HUES6 (cell line): Measurements from ENCODE around the gene ARHGAP42.

Experiments used
- H3K27ac ChIP-seq: 2 replicates; pipeline ENCODE4 v1.7.0; 2013; ENCODE audit warnings: low read depth, mild to moderate bottlenecking, low read length, inconsistent platforms
- H3K27me3 ChIP-seq: 2 replicates; pipeline ENCODE4 v1.6.1; 2013; ENCODE audit warnings: low read length; ENCODE audit not compliant: control insufficient read depth, insufficient read depth
- H3K36me3 ChIP-seq: 2 replicates; pipeline ENCODE4 v1.6.1; 2013; ENCODE audit warnings: low read length; ENCODE audit not compliant: control insufficient read depth, insufficient read depth
- H3K4me1 ChIP-seq: 2 replicates; pipeline ENCODE4 v1.6.1; 2013; ENCODE audit warnings: low read length; ENCODE audit not compliant: control insufficient read depth, insufficient read depth
- H3K4me3 ChIP-seq: 2 replicates; pipeline ENCODE4 v1.5.1; 2013; ENCODE audit warnings: low read depth, low read length
- H3K9ac ChIP-seq: one replicate; pipeline ENCODE4 v1.6.1; 2013; ENCODE audit warnings: mild to moderate bottlenecking, low read length
- H3K9me3 ChIP-seq: 2 replicates; pipeline ENCODE4 v1.6.1; 2013; ENCODE audit warnings: low read depth, low read length; ENCODE audit not compliant: control insufficient read depth, insufficient read depth

The ARHGAP42 gene

DNA sequence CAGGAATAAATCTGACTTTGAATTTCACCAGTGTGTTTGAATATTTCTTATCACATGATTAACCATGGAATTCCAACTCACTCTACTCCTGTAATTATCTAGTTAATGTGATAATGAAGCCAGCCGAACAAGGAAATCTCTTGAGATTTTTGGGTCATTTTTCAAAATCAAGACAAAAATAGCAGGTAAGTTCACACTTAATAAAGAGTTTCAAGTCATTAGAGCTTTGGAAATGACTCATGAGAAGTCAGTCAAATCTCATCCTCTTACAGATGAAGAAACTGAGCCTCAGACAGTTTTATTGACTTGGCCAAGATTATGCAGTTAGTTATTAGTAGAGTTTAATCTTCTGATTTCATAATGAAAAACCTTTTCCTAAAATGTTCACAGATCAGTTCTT lies 148.8 kb downstream of the ARHGAP42 start:
- Histone ChIP-seq H3K4me1 (peaks cover 24% of the 10 kb centered on the region), H3K36me3 (no peaks in the 10 kb centered on the region), H3K4me3 (no peak overlapping the region), H3K9me3 (no peaks in the 10 kb centered on the region), H3K9ac (no peak overlapping the region), H3K27ac (no peak overlapping the region), H3K27me3 (no peaks in the 10 kb centered on the region)

DNA sequence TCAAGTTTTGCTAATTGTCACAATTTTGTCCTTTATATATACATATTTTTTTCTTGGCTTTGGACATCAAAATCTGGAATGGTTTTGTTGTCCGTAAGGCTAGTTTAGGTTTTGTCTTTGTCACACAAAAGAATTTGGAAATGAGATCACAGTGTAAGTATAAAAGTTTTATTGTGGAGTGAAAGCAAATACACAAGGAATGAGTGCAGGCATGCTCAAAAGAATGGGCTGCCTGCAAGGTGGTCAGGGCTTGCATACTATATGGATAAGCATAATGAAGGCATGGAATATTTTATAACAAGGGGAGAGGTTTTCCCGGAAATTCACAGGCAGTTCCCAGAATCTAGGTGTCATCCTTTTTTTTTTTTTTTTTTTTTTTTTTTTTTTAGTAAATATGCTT lies 150.2 kb downstream of the ARHGAP42 start:
- Histone ChIP-seq H3K4me3 (no peak overlapping the region), H3K27ac (no peak overlapping the region), H3K9me3 (no peaks in the 10 kb centered on the region), H3K36me3 (no peaks in the 10 kb centered on the region), H3K9ac (no peak overlapping the region), H3K4me1 (peaks cover 11% of the 10 kb centered on the region; the same call in 1 of the 2 replicates), H3K27me3 (no peaks in the 10 kb centered on the region)

DNA sequence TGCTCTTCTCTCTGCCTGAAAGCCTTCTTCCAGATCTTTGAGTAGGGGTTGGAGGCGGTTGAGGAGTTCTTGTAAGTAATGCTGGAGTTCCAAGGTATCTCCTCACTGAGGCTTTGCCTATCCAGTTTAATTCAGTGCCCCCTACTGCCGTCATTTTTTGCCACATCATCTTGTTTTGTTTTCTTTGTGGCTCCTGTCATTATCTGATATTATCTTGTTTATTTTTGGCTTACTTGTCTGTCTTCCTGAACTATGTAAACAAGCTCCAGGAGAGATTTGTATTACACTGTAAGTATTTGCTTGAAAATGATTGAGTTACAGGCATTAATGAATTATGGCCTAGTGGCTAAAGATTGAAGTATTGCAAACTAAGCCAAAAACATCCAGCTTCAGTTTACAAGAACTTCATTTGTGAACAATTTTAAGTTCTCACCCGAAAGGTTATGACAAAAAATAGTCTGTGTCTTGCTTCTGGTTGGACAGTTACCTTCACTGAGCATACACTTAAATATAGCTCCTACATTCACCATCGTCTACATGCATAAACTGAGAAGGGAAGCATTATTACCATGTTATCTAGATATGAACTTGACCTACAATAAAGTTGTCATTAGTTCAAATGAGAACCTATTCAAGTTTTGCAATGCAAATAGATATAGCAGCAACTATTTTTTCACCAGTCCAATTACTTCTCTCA lies 154.8 kb downstream of the ARHGAP42 start:
- no peaks in the 10 kb centered on the region for H3K36me3 ChIP-seq
- no peak overlapping the region for H3K4me3 ChIP-seq
- no peaks in the 10 kb centered on the region for H3K9me3 ChIP-seq
- H3K9ac ChIP-seq: no peak overlapping the region
- no peaks in the 10 kb centered on the region for H3K27me3 ChIP-seq
- H3K27ac ChIP-seq: no peak overlapping the region
- peaks cover 11% of the 10 kb centered on the region; the same call in 1 of the 2 replicates for H3K4me1 ChIP-seq

DNA sequence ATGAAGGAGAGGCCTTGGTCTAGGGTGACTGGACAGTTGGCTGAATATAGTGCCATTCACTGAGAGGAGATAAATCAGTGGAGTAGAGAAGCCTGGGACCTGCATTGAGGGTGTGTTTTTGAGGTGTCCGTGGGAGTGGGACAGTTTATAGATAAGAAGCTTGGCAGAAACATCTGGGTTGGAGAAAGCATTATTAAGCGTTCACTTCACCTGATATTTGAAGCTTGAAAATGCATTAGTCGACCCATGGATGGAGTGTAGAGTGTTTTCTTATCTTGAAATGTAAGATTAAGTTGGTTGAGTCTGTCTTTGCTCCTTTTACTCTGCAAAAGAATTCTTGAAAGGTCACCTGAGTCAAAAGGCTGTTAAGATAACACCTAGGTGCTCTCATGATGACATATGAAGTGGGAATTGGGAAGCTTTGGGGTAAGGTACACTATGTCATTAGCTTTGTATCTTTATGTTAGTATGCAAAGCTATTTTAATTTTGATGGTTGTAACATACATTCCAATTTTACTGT lies 160.7 kb downstream of the ARHGAP42 start:
- Histone ChIP-seq H3K4me3 (no peak overlapping the region), H3K27me3 (no peaks in the 10 kb centered on the region), H3K9ac (no peak overlapping the region), H3K9me3 (no peaks in the 10 kb centered on the region), H3K4me1 (peaks cover 4% of the 10 kb centered on the region; the same call in 1 of the 2 replicates), H3K27ac (no peak overlapping the region), H3K36me3 (no peaks in the 10 kb centered on the region)

DNA sequence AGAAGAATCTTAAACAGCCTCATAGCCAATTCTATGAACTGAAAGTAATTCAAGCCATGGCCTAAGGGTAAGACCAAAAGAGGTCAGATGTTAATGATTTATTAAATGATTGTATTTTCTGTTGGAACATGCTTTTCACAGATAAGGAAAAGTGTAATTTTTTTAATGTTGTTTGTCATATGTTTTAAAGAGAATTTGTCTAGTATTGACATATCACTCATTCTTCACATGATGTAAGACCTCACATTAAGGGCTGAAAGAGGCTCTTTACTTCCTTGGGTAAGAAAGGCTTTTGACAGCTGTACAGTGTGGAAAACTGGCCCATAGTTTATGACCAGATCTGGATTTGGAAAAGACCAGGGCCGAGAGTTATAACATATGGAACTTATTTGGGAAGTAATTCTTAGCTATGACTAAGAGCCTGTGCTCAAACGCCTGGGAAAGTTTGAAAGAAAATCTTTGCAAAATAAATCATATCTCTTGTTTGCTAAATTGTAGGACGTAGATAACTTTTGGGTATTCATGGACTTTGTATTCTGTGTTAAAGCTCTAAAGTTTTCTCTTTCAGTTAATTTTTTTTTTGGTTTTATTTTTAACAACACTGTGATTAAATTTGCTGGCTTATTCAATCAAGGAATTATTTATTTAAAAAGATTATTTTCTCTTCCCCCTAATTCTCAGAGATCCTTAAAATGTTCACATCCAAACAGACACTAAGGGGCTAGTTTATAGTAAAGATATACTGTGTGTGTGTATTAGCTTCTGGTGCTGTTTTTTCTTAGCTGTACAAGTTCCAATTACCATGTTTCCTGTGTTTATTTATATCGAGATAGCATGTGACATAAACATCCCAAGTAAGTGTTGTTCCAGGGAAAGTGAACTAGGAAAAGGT lies 162.2 kb downstream of the ARHGAP42 start:
- Histone ChIP-seq H3K4me3 (no peak overlapping the region), H3K9me3 (no peaks in the 10 kb centered on the region), H3K27me3 (no peaks in the 10 kb centered on the region), H3K9ac (no peak overlapping the region), H3K36me3 (no peaks in the 10 kb centered on the region), H3K27ac (no peak overlapping the region), H3K4me1 (peaks cover 4% of the 10 kb centered on the region; the same call in 1 of the 2 replicates)

DNA sequence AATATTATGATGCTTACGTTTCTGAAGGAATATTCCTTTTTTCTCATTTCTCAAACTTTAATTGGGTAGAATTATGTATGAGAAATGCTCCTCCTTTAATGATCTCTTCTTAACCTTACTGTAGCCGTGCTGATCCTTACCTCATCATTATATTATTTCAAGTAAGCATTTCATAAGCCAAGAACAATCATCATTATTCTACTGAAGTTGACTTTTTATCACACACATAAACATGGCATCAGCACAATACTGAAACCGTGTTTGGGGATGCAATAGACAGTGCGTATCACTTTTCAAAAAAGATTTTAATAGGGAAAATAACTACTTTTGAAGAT lies 162.8 kb downstream of the ARHGAP42 start:
- H3K4me3 ChIP-seq: no peak overlapping the region
- no peaks in the 10 kb centered on the region for H3K27me3 ChIP-seq
- no peaks in the 10 kb centered on the region for H3K9me3 ChIP-seq
- no peaks in the 10 kb centered on the region for H3K36me3 ChIP-seq
- no peak overlapping the region for H3K27ac ChIP-seq
- H3K4me1 ChIP-seq: peaks cover 4% of the 10 kb centered on the region; the same call in 1 of the 2 replicates
- H3K9ac ChIP-seq: no peak overlapping the region

DNA sequence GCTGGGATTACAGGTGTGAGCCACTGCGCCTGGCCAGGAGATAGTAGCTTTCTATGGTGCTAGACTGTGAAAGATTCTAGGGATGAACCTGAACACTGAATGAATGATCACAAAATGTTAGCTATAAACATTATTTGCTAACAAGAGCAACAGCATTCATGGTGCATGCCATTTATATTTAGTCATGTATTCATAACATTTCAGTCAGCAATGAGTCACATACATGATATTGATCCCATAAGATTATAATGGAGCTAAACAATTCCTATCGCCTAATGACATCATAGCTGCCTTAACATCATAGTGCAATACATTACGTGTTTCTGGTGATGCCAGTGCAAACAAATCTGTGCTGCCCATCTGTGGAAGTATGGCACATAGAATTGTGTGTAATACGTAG lies 164.1 kb downstream of the ARHGAP42 start:
- Histone ChIP-seq H3K27ac (no peak overlapping the region), H3K27me3 (no peaks in the 10 kb centered on the region), H3K4me3 (no peak overlapping the region), H3K36me3 (no peaks in the 10 kb centered on the region), H3K9me3 (no peaks in the 10 kb centered on the region), H3K4me1 (peaks cover 10% of the 10 kb centered on the region), H3K9ac (no peak overlapping the region)

DNA sequence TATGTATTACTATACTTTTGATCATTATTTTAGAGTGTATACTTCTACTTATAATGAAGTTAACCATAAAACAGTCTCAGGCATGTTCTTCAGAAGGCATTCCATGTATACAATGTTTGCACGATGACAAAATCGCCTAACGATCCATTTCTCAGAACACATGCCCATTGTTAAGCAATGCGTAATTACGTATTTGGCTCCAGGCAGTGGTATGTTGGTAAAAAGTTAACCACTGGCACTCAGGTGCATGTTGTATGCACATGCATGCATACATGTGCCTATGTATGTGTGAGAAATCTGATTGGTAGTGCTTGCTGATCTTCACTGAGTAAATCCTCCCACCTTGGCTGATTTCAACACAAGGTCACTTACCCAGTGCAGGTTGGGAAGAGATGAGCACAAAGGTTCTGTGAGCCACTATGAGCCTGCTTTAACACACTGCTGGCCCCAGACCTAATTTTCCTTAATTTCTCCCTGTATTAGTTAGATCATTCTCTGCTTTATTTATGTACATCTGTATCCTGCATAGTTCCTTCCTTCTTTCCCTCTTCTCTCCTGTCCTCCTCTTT lies 164.6 kb downstream of the ARHGAP42 start:
- Histone ChIP-seq H3K36me3 (no peaks in the 10 kb centered on the region), H3K4me3 (no peak overlapping the region), H3K9ac (no peak overlapping the region)

DNA sequence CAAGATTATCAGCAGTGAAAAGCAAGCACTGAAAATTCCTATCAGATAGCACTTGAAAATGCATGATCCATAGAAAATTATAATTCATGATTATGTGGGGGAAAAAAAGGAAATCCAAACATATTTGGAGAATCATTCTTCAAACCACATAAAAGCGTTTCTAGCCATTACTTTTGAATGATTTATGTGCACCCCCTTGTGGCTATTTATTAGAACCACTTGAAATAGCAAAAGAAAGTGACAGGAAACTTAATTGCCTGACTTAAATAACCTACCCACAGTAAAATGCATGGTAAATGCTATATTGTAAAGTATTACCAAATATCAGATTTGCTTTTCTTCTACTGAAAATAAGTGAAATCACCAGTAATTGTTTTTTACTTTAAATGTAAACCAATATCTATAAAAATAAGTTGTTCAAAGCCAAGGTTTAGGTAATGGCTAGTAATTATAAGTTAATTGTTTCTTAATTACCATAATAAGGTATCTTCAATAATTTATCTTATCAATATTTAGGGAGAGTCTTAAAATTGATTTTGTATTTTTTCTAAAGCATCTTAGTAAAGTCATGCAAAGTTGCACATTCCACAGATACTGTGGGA lies 168.5 kb downstream of the ARHGAP42 start:
- Histone ChIP-seq H3K27me3 (no peaks in the 10 kb centered on the region), H3K36me3 (no peaks in the 10 kb centered on the region), H3K27ac (no peak overlapping the region), H3K4me1 (peaks cover 33% of the 10 kb centered on the region), H3K9ac (no peak overlapping the region), H3K4me3 (no peak overlapping the region), H3K9me3 (no peaks in the 10 kb centered on the region)

More for the DNA sequence above, 164.6 kb downstream of the ARHGAP42 start:
- no peaks in the 10 kb centered on the region for H3K9me3 ChIP-seq
- H3K4me1 ChIP-seq: peaks cover 13% of the 10 kb centered on the region
- no peak overlapping the region for H3K27ac ChIP-seq
- H3K27me3 ChIP-seq: no peaks in the 10 kb centered on the region

DNA sequence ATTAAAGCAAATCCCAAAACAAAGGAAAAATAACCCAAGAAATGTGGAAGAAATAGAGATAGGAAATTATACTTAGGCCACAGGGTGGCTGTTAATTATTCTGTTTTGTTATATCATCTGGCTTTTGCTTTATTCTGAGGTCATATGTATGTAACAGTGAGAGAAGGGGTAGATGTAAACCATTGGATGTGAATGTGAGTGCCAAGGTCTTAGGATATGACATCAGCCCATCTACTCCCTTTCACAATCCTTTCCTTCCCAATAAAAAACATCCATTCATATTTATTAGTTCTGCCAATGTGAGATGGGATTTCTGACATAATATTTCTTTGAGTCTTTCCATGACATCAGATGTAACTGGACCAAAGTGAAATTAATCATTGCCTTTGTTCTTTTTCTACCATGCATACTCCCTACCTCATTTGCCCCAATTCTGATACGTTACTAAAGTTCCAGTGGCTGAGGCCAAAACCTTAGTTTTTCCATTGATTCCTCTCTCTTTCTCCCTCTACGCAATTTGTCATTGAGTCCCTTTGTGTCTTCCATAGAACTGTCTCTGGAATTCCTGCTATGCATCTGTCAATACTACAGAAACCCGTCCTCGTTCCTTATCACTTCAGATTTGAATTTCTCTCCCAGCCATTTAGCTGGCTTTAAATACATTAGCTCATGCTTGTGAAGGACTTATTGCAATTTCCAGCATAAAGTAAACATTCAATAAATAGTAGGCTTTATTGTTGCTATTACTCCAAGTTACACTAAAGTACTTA lies 170.3 kb downstream of the ARHGAP42 start:
- H3K27me3 ChIP-seq: no peaks in the 10 kb centered on the region
- H3K9me3 ChIP-seq: no peaks in the 10 kb centered on the region
- H3K9ac ChIP-seq: no peak overlapping the region
- no peaks in the 10 kb centered on the region for H3K36me3 ChIP-seq
- H3K4me3 ChIP-seq: no peak overlapping the region
- H3K27ac ChIP-seq: no peak overlapping the region
- H3K4me1 ChIP-seq: peaks cover 42% of the 10 kb centered on the region
